OCI-M2 (cell line): ENCODE data around the gene RABGEF1.
"Not testable (repeated sequence)": the region's sequence is repeated elsewhere in the genome, so short reads cannot be mapped to it uniquely, and the experiment has no call there.

ENCODE experiments used
- DNase-seq: peaks from one replicate; lab custom pipeline; 2025; ENCODE audit not compliant: unreplicated experiment; lab: John Stamatoyannopoulos, UW

The RABGEF1 gene

DNA sequence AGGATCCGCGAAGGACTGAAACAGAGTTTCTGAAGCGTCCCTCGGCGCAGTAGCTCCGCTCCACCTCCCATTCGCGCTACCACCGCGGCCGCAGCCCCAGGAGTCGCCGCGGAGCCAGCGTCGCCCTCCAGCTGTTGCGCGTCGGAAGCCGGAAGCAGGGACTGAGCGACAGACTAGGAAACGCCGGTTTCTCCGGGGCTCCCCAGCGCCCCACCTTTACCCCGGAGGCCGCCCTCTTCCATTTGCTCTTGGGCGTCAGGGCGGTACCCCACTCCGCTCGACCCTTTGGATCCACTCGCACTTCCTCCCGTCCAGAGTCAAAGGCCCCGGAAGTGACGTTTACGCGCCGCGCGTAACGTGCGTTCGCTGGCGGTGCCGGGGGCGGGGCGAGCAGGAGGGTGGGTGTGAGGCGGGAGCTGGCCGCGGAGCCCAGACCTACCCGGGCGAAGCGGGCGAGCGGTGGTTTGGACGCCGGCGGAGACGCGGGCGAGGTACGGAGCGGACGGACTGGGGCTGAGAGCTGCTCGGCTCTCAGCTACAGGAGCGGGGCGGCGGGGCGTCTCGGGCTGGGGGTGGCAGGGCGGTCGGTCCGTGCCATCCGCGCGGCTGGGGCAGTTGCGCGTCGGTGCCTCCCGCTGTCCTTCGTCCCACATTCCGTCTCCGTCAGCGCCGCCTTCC lies at the start of gene RABGEF1:
TSS of gene RABGEF1 (plus strand) at position 432 of the 678 bp plus-strand sequence. CDS start 31,167 bp downstream, outside the sequence.
- DNase-seq = peak; percentile 56

DNA sequence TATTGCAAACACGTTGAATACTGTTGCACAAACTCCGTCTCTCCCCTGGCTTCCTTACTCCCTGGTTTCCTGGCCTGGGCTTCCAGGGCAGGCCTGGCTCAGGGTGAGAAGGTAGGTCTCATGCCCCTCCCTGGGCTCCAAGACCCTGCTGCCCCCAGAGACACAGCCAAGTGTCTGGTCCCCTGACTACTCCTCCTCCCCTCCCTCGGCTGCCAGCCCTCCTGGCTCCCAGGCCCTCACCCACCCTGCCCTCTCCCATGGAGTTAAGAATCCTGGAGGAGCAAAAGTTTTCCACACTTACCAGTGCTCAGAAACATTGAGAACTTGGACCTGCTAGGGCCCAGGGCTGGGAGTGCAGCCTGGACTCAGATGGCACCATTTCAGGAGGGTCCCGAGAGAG lies 47.2 kb upstream of the RABGEF1 start:
- DNase-seq = no peak

DNA sequence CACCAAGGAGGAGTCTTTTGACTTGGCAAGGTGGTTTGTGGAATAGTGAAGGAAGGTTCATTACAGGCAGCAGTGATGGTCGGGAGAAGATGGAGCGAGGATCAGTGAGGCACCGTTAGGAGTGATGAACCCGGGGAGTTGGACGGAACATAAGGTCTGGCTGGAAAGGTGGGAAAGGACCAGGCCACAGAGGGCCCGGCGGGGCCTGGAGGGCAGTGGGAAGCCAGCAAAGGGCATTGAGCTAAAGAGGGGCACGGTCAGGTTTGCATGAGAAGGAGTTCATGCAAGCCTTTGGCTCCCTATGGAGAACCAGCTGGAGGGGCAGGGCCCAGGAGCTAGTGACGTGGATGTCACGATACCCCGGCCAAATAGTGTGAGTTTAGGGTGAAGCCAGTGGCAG lies 46.2 kb upstream of the RABGEF1 start:
- no peak for DNase-seq

- DNase-seq = not testable (repeated sequence)
Measured at GRCh38 chr7:66695417-66695816, 45.1 kb upstream of the RABGEF1 start.

DNA sequence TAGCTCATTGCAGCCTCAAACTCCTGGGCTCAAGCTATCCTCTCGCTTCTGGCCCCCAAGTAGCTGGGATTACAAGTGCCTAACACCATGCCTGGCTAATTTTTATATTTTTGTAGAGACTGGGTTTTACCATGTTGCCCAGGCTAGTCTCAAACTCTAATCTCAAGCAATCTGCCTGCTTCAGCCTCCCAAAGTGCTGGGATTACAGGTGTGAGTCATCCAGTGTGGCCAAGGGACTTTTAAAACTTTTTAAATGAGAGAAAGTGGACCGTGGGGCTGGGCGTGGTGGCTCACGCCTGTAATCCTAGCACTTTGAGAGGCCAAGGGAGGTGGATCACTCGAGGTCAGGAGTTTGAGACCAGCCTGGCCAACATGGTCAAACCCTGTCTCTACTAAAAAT lies 44.4 kb upstream of the RABGEF1 start:
- DNase-seq = not testable (repeated sequence)

DNA sequence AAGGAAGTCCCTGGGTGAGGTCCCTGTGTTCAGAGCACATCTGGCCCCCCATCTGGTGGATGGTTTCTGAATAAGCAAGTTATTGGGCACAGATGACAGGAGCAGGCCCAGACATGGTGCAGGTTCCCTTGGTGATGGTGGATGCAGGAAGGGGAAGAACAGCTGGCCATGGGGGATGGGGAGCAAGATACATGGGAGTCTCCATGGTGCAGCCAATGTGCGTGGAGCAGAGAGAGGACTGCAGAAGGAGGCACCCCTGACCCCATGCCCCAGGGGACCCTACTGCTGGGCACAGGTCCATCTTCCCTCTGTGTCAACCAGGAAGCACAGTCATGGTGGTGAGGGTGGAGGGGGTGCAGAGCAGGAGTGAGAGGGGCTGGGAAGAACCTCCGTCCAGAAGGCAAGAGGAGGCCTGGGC lies 43.8 kb upstream of the RABGEF1 start:
- no peak for DNase-seq

DNA sequence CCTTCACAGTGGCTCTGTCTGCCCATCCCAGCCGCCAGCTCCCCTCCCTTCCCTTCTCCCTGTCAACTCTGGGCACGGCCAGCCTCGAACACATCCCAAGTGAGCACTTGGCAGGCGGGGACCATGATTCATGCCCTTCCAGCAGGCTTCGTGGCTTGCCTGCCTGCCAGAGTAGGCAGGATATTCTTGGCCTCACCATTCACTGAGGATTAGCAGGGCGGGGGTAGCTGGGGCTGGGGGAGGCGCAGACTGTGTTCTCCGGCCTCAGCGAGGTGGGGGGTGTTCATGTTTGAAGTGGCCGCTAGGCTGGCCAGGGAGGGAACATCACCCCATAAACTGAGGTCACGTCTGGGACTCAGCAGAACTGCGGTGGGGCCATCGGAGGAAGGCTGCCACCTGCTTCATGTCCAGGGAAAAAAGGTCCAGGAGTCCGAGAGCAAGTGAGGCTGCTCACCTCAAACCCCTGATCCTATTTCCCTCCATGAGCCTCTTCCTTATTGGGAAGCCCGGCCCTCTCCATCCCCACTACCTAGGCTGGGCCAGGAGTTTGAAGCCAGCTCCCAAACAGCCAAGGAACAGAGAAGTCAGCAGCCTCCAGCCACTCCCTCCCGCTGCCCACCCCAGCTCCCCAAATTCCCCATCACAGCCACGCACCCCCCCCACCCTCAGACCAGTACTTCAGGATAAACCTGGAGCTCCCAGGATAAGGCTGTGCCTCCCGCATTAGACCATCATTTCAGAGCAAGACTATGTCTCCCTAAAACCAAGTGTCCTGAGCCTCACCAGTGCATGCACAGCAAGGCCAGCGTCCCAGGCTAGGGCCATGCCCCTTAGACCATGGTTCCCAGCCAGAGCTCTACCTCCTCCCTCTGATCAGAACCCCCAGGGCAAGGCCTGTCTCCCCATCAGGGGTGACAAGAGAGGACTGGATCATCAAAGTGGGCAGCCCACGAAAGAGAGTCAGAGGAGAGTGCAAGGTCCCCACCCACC lies 42.8 kb upstream of the RABGEF1 start:
- no peak for DNase-seq

GRCh38 chr7:66698652-66699205 lies 41.8 kb upstream of the RABGEF1 start:
- DNase-seq = no peak

- DNase-seq = no peak
Measured at GRCh38 chr7:66699998-66700397, 40.5 kb upstream of the RABGEF1 start.

GRCh38 chr7:66700633-66701131 lies 39.9 kb upstream of the RABGEF1 start:
- no peak for DNase-seq

DNA sequence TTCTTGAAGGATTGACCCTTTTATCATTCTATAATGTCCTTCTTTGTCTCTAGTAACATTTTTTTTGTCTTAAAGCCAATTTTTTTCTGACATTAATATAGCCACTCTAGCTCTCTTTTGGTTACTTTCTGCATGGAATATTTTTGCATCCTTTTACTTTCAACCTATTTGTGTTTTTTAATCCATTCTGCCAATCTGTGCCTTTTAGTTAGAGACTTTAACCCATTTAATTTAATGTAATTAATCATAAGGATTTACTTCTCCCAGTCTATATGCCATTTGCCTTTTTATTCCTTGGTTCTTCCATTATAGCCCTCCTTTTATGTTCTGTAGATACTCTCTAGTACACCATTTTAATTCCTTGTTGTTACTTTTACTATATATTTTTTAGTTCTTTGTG lies 32.7 kb upstream of the RABGEF1 start:
- no peak for DNase-seq

DNA sequence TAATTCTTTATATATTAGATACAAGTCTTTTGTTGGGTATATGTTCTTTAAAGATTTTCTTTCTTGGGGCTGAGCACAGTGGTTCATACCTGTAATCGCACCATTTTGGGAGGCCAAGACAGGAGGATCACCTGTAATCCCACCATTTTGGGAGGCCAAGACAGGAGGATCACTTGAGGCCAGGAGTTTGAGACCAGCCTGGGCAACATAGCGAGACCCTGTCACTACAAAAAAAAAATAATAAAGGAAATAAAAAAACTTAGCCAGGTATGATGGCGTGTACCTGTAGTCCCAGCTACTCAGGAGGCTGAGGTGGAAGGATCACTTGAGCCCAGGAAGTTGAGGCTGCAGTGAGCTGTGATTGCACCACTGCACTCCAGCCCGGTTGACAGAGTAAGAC lies 29.8 kb upstream of the RABGEF1 start:
- not testable (repeated sequence) for DNase-seq

DNA sequence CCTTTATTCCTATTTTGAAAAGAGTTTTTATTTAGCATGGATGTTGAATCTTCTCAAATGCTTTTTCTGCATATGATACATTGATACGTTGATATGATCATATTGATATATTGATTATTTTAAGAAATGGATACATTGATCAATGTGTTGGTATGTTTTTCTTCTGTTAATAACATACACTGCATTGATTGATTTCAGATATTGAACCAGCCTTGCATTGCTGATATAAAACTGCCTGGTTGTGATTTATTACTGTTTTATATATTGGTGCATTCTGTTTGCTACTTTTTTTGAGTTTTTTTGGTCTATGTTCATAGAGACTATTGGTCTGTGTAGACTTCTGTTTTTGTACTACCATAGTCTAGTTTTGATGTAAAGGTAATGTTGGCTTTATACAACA lies 26.8 kb upstream of the RABGEF1 start:
- no peak for DNase-seq

DNA sequence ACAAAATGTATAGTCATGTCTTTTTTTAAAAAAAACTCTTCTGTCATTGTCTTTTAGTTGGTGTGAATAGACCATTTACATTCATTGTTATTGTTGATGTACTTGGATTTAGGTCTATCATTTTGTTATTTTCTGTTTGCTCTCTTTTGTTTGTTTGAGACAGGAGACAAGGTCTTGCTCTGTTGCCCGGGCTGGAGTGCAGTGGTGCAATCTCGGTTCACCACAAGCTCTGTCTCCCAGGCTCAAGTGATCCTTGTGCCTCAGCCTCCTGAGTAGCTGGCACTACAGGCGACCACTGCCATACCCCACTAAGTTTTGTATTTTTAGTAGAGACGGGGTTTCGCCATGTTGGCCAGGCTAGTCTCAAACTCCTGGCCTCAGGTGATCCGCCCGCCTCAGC lies 23.9 kb upstream of the RABGEF1 start:
- not testable (repeated sequence) for DNase-seq

DNA sequence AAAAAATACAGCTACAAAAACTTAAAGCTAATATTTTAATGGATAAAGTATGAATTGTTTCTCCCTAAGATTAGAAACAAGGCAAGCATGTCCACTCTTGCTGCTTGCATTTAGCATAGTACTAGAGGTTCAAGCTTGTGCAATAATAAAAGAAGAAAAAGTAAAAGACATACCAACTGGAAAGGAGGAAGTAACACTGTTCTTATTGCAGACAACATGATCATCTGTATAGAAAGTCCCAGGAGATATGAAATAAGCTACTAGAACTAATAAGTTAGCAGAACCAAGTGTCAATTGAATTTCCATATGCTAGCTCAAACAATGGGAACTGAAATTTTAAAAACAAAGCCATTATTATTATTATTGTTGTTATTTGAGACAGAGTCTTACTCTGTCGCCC lies 20.0 kb upstream of the RABGEF1 start:
- no peak for DNase-seq

DNA sequence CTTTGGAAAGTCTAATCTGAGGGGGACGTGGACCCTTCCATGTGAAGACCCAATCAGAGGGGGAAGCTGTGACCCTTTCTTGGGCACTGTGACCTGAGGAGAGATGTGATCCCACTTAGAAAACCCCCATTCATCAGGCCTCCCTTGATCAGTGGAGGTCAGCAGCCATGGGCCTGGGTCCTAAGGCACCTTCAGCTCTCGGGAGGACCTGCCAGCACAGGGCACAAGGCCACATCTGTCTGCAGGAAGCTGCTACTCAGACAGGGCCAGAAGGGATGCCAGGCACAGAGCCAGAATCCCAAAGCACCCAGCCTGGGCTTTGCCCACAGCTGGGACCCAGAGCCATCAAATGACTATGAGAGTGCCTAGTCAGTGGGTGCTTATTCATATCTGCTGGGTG lies 14.7 kb upstream of the RABGEF1 start:
- no peak for DNase-seq

DNA sequence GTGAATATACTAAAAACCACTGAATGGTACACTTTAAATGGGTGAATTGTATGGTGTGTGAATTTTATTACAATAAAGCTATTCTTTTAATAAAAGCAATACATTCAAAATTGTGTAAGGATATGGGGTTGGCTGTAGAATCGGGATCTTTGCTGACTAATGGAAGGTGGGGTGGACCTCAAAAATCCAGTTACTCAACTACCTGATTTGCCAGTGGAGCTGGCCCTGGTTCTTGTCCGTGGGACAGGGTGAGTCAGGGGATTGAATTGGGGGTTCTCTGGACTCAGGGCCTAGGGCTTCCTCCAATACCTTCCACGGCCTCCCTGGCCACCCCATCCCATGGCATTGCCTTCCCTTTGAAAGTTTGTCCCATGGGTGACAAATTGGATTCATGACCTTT lies 13.5 kb upstream of the RABGEF1 start:
- DNase-seq = no peak

DNA sequence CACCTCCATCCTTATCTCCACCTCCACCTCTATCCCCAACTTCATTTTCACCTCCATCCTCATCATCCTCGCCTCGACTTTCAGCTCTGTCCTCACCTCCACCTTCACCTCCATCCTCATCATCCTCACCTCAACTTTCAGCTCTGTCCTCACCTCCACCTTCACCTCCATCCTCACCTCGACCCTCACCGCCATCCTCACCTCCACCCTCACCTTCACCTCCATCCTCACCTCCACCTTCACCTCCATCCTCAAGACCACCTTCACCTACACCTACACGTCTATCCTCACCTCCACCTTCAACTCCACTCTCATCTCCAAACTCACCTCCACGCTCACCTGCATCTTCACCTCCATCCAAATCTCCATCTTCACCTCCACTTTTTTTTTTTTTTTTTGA lies 12.0 kb upstream of the RABGEF1 start:
- DNase-seq = no peak

GRCh38 chr7:66729274-66729673 lies 11.3 kb upstream of the RABGEF1 start:
- DNase-seq = no peak

DNA sequence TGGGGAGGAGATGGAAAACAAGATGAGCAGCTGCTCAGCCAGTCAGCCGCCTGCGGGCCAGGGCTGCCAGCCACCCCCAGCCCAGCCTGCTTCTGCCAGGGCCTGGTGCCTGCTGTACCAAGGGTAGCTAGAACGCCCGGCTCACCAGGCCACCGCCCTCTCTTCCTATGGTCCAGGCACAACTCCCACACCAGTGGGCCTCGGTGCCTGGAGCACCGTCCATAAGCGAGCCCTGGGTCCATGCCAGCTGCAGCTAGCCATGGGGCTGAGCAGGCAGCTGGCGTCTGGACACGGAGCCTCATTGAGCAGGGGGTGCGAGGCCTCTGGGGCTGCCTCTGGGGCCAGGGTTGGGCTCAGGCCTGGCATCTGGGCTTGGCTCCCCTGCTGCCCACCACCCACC lies 8.5 kb upstream of the RABGEF1 start:
- no peak for DNase-seq

DNA sequence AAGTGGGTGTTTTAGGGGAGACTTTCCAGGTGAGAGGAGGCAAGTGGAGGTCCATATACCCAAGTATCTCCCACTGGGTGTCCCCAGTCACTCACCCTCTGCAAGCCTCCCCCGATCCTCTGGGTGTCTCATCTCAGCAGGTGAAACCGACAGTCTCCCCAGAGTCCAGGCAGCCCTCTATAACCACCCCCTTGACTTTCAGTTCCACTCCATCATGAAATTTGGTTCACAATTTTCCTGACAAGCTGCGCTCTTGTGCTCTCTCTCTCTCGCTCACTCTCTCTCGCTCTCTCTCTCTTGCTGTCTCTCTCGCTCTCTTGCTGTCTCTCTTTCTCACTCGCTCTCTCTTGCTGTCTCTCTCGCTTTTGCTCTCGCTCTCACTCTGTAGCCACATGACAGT lies 8.1 kb upstream of the RABGEF1 start:
- DNase-seq = no peak

DNA sequence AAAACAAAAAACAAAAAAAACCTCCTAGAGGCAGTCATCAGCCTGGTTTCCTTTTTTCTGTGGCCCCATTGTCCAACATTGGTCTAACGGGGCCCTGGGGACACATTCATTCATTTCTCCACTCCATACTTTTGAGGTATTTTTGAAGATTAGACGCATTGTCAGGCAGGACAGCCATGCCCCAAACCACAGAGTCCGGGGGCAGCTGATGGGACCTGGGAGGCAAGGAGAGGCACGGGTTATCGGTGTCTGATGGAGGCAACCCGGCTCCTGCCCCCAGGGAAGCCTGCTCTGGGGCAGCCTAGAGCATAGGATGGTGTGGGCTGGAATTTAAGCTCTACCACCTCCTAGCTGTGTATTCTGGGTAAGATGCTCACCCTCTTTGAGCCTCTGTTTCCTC lies 6.5 kb upstream of the RABGEF1 start:
- no peak for DNase-seq
